Testis (tissue), 3 donors: Measurements from ENCODE around the gene C8G. TPM values are rescaled to one million over a fixed set of nuclear protein-coding genes. Genes with fewer than 3 reads are reported as not detected.

Experiments
- DNase-seq: peaks from one replicate; pipeline ENCODE4 v3.0.0-alpha.2; 2019
- H3K27ac ChIP-seq, 2 donors: fragments of 200-600 bp; sonication (generic); one replicate each; pipeline ENCODE4 v1.5.1; 2019
- H3K27me3 ChIP-seq: fragments of 200-600 bp; sonication (generic); one replicate; pipeline ENCODE4 v1.5.1; 2019
- H3K36me3 ChIP-seq: fragments of 200-600 bp; sonication (generic); one replicate; pipeline ENCODE4 v1.5.1; 2017; ENCODE audit warnings: low read depth; ENCODE audit errors: missing control alignments
- H3K4me1 ChIP-seq: fragments of 200-600 bp; sonication (generic); one replicate; pipeline ENCODE4 v1.5.1; 2019
- H3K4me3 ChIP-seq, 2 donors: fragments of 200-600 bp; sonication (generic); one replicate each; pipeline ENCODE4 v1.5.1; 2017 to 2019
- H3K9me3 ChIP-seq: fragments of 200-600 bp; sonication (generic); one replicate; pipeline ENCODE4 v1.5.1; 2017
- POLR2A ChIP-seq: fragments of 450-650 bp; IDR thresholded peaks from one replicate; pipeline ENCODE4 v1.6.1; 2017; ENCODE audit warnings: antibody characterized with exemption, mild to moderate bottlenecking, moderate library complexity
- WGBS, 2 donors: methylation state at CpG; one replicate each; pipeline ENCODE4 v1.1.5; 2018; 5-methylcytosine and 5-hydroxymethylcytosine counted together
- intact Hi-C: fragments of 100-400 bp; cut with DNase I; formaldehyde crosslinking; loops from one replicate; pipeline ENCODE4 v1.15.1; 2023; ENCODE audit warnings: low total_unique reads
- polyA plus RNA-seq: library from polyadenylated mRNA; stranded (reverse); fragments of 350-450 nt; fragmentation: Illumina TruSeq; extraction: RNeasy Lipid Tissue Mini Kit (QIAGEN cat#74804); gene quantifications from one replicate; pipeline ENCODE4 v1.2.3, GENCODE V29; 2014; ENCODE audit warnings: low read depth, low replicate concordance; ENCODE audit not compliant: insufficient read depth
- total RNA-seq, 2 donors: library from RNA; depleted of rRNA; stranded (reverse); fragments of >200 nt; gene quantifications; one replicate each; pipeline ENCODE4 v1.2.3, GENCODE V29; 2016
- TF ChIP-seq, protein P1 (sequence below), 3 experiments: fragments of 450-650 bp in 2 of 3; fragments of 200-600 bp in 1 of 3; sonication (generic) in 1 of 3; IDR thresholded peaks; one replicate each; pipeline ENCODE4 v1.5.1; 2016 to 2019; ENCODE audit warnings: antibody characterized with exemption in 3 of 3, mild to moderate bottlenecking in 2 of 3, moderate library complexity in 1 of 3

Gene C8G
- total and polyA plus RNA-seq, 3 donors from 2014 or later = 4.6 to 4.9 (median 4.6) TPM

DNA sequence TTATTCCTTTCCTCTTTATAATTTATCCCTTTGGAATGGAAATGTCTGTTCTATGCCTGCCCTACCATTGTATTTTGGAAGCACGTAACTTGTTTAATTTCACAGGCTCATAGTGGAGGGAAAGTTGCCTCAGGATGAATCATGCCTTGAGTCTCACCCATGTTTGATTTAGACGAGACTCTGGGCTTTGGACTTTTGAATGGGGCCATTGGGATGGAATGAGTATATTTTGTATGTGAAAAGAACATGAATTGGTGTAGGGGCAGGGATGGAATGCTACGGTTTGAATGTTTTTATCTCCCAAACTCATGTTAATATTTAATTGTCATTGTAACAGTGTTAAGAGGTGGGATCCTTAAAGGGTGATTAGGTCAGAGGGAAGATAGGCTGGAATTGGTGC lies 10.8 kb upstream of the C8G start:
- H3K27ac ChIP-seq = no peak overlapping the region
- intact Hi-C loops = no loop called here
- no peak overlapping the region for H3K4me3 ChIP-seq
- H3K36me3 ChIP-seq = no peaks in the 10 kb centered on the region
- H3K9me3 ChIP-seq = no peaks in the 10 kb centered on the region
- no peak for DNase-seq
- no peaks in the 10 kb centered on the region for H3K27me3 ChIP-seq
- 89 to 93% methylated on average over 3 of the region's 3 CpGs for WGBS, 2 donors
- TF ChIP-seq, protein P1, sequence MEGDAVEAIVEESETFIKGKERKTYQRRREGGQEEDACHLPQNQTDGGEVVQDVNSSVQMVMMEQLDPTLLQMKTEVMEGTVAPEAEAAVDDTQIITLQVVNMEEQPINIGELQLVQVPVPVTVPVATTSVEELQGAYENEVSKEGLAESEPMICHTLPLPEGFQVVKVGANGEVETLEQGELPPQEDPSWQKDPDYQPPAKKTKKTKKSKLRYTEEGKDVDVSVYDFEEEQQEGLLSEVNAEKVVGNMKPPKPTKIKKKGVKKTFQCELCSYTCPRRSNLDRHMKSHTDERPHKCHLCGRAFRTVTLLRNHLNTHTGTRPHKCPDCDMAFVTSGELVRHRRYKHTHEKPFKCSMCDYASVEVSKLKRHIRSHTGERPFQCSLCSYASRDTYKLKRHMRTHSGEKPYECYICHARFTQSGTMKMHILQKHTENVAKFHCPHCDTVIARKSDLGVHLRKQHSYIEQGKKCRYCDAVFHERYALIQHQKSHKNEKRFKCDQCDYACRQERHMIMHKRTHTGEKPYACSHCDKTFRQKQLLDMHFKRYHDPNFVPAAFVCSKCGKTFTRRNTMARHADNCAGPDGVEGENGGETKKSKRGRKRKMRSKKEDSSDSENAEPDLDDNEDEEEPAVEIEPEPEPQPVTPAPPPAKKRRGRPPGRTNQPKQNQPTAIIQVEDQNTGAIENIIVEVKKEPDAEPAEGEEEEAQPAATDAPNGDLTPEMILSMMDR (IDR thresholded peaks at IDR 0.05) = no peak
- TF ChIP-seq POLR2A = no peak
- H3K4me1 ChIP-seq = no peaks in the 10 kb centered on the region

DNA sequence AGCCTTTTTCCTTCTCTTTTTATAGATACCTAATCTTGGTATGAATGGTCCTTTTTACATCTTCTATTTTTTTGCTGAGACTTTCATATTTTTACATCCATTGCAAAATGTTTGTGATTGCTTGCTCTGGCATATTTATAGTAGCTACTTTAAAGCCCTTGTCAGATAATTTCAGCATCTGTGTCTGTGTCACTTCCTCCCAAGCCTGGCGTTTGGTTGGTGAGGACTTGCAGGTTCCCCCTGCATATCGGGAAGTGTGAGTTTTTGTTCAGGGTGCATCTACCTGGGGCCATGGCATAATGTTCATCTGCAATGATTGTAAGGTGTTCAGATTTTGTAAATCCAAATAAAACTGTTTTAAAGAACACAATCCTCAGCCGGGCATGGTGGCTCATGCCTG lies 9.4 kb upstream of the C8G start:
- DNase-seq = no peak
- intact Hi-C loops = no loop called here
- Histone ChIP-seq H3K27me3 (no peaks in the 10 kb centered on the region), H3K4me3 (no peak overlapping the region), H3K4me1 (peaks cover 4% of the 10 kb centered on the region), H3K27ac (no peak overlapping the region), H3K9me3 (no peaks in the 10 kb centered on the region), H3K36me3 (no peaks in the 10 kb centered on the region)
- TF ChIP-seq, protein P1 (IDR thresholded peaks at IDR 0.05) = no peak
- no peak for TF ChIP-seq POLR2A
- WGBS, 2 donors = 85 to 91% methylated on average over 3 of the region's 3 CpGs

DNA sequence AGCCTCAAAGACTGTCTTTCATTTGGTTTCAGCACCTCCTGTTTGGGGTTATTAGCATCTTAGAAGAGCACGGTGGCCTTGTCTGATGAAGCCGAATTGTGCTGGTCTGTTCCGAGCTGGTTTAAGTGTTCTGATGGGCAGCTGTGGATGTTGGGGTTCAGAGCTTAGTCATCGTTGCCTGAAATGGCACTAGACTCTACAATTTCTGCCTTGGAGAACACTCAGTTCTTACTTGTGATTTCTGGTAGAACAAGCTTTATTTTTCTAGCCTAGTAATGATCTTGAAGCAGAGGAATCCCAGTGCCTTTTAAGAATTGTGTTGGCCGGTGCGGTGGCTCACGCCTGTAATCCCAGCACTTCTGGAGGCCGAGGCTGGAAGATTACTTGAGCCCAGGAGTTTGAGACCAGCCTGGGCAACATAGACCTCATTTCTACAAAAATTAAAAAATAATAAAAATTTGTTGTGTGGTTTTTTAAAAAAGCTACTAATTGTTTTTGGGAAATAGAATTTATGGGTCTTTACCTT lies 8.3 kb upstream of the C8G start:
- TF ChIP-seq, protein P1 (IDR thresholded peaks at IDR 0.05) = no peak
- no peak for TF ChIP-seq POLR2A
- H3K9me3 ChIP-seq = no peaks in the 10 kb centered on the region
- no peaks in the 10 kb centered on the region for H3K36me3 ChIP-seq
- peaks cover 4% of the 10 kb centered on the region for H3K4me1 ChIP-seq
- DNase-seq = no peak
- H3K27ac ChIP-seq = no peak overlapping the region
- intact Hi-C loops = no loop called here
- 59 to 65% methylated on average over 8 of the region's 8 CpGs for WGBS, 2 donors
- no peaks in the 10 kb centered on the region for H3K27me3 ChIP-seq
- no peak overlapping the region for H3K4me3 ChIP-seq

DNA sequence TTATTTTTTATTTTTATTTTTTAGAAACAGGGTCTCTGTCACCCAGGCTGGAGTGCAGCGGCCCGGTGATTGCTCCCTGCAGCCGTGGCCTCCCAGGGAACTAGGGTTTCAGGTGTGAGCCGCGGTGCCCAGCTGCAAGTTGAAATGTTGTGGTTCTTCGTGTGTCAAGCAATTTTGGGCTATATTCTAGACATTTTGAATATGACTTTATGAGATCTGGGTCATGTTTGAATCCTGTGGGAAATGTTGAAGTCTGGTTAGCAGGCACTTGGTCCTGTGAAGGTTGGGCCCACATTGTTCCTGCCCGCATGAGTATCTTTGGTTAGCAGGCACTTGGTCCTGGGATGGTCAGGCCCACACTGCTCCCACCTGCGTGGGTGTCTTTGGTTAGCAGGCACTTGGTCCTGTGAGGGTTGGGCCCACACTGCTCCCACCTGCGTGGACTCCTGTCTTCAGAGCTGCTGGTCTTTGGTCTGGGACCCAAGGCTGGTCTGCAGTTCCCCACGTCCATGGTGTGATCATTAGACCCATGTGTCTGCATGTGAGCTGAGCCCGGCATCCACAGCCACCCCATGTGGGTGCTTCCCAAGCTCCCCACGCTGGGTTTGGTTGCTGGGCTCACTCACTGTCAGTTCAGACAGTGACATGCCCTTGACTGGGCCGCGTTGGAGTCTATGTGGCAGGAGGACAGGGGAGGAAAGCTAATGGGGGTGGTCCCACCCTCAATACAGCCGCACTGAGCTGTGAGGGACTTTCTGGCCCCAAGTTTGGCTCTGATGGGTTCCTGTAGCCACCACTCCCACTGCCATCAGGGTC lies 7.6 kb upstream of the C8G start:
- H3K9me3 ChIP-seq = no peaks in the 10 kb centered on the region
- TF ChIP-seq POLR2A = no peak
- TF ChIP-seq, protein P1 (IDR thresholded peaks at IDR 0.05) = no peak
- peaks cover 4% of the 10 kb centered on the region for H3K4me1 ChIP-seq
- WGBS, 2 donors = 92% methylated on average over 10 to 15 of the region's 15 CpGs
- no peak for DNase-seq
- intact Hi-C loops = no loop called here
- H3K36me3 ChIP-seq = no peaks in the 10 kb centered on the region
- no peak overlapping the region for H3K4me3 ChIP-seq
- no peaks in the 10 kb centered on the region for H3K27me3 ChIP-seq
- no peak overlapping the region for H3K27ac ChIP-seq
